HepG2 (cell line): Measurements from ENCODE around the gene TK1.

Source experiments
- CBX5 ChIP-seq: sonication (generic); formaldehyde crosslinking; IDR thresholded peaks from 2 replicates; pipeline ENCODE4 v1.4.0; 2020; ENCODE audit warnings: missing genetic modification reagents, borderline replicate concordance
- ELF1 ChIP-seq: sonication (generic); formaldehyde crosslinking; IDR thresholded peaks from 2 replicates; pipeline ENCODE4 v1.4.0; 2020; ENCODE audit warnings: missing genetic modification reagents
- EZH2 ChIP-seq: conservative IDR thresholded peaks from 2 replicates; pipeline ENCODE4 v1.6.1; 2012; ENCODE audit warnings: mild to moderate bottlenecking, low read depth, low read length, moderate library complexity
- HNRNPH1 ChIP-seq: fragments of 200-400 bp; formaldehyde crosslinking; optimal IDR thresholded peaks from 2 replicates; pipeline ENCODE3; 2017; ENCODE audit warnings: mild to moderate bottlenecking, low read depth, low read length
- NBN ChIP-seq: fragments of 450-650 bp; conservative IDR thresholded peaks from 2 replicates; pipeline ENCODE4 v1.6.1; 2017
- PLRG1 ChIP-seq: fragments of 450-650 bp; conservative IDR thresholded peaks from 2 replicates; pipeline ENCODE4 v1.6.1; 2016
- POLR2A ChIP-seq, 2 experiments: IDR thresholded peaks; 2 replicates each; pipeline ENCODE4 v1.6.1; 2011; ENCODE audit warnings: low read depth in 2 of 2, low read length in 2 of 2, mild to moderate bottlenecking in 1 of 2, moderate library complexity in 1 of 2; ENCODE audit not compliant: insufficient read depth in 1 of 2
- POLR2AphosphoS5 ChIP-seq: IDR thresholded peaks from 2 replicates; pipeline ENCODE4 v1.6.1; 2012; ENCODE audit warnings: low read depth, low read length
- PTBP1 ChIP-seq: fragments of 200-400 bp; formaldehyde crosslinking; IDR thresholded peaks from 2 replicates; pipeline ENCODE4 v1.6.1; 2018; ENCODE audit warnings: low read length, low read depth; ENCODE audit not compliant: poor library complexity, severe bottlenecking
- TARDBP ChIP-seq: sonication (generic); formaldehyde crosslinking; IDR thresholded peaks from 2 replicates; pipeline ENCODE4 v1.8.0; 2022; ENCODE audit warnings: mild to moderate bottlenecking, missing genetic modification reagents
- ZNF597 ChIP-seq: sonication (generic); formaldehyde crosslinking; IDR thresholded peaks from 2 replicates; pipeline ENCODE4 v1.5.0; 2020; ENCODE audit warnings: missing genetic modification reagents
- ZNF652 ChIP-seq: IDR thresholded peaks from 2 replicates; pipeline ENCODE4 v1.6.1; 2016; ENCODE audit warnings: low read depth, borderline replicate concordance
- TF ChIP-seq, protein P1 (sequence below): sonication (generic); formaldehyde crosslinking; IDR thresholded peaks from 2 replicates; pipeline ENCODE4 v1.4.0; 2020; ENCODE audit warnings: missing genetic modification reagents

- TF ChIP-seq TARDBP (no peak), NBN (no peak), PTBP1 (no peak), POLR2A (IDR thresholded peaks at IDR 0.05; ENCODE audit: insufficient read depth in 1 of 2, low read depth in 2 of 2, low read length in 2 of 2) (no peak), POLR2AphosphoS5 (no peak), HNRNPH1 (no peak), ZNF597 (CRISPR knock-in tag) (no peak), CBX5 (no peak), ELF1 (CRISPR knock-in tag) (no peak), PLRG1 (no peak), EZH2 (no peak), ZNF652 (CRISPR knock-in tag) (no peak)
- TF ChIP-seq, protein P1, sequence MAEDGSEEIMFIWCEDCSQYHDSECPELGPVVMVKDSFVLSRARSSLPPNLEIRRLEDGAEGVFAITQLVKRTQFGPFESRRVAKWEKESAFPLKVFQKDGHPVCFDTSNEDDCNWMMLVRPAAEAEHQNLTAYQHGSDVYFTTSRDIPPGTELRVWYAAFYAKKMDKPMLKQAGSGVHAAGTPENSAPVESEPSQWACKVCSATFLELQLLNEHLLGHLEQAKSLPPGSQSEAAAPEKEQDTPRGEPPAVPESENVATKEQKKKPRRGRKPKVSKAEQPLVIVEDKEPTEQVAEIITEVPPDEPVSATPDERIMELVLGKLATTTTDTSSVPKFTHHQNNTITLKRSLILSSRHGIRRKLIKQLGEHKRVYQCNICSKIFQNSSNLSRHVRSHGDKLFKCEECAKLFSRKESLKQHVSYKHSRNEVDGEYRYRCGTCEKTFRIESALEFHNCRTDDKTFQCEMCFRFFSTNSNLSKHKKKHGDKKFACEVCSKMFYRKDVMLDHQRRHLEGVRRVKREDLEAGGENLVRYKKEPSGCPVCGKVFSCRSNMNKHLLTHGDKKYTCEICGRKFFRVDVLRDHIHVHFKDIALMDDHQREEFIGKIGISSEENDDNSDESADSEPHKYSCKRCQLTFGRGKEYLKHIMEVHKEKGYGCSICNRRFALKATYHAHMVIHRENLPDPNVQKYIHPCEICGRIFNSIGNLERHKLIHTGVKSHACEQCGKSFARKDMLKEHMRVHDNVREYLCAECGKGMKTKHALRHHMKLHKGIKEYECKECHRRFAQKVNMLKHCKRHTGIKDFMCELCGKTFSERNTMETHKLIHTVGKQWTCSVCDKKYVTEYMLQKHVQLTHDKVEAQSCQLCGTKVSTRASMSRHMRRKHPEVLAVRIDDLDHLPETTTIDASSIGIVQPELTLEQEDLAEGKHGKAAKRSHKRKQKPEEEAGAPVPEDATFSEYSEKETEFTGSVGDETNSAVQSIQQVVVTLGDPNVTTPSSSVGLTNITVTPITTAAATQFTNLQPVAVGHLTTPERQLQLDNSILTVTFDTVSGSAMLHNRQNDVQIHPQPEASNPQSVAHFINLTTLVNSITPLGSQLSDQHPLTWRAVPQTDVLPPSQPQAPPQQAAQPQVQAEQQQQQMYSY (CRISPR knock-in tag): no peak
Measured at GRCh38 chr17:78124836-78125137, 62.1 kb downstream of the TK1 start.
